ENCODE measurements around the gene PRDM4. TPM values are rescaled to one million over a fixed set of nuclear protein-coding genes. Genes with fewer than 3 reads are reported as not detected.

PRDM4 gene
- 17.1 to 21.4 TPM (median 20.1 TPM) in 5 replicates for total RNA-seq (2022; extraction: Qiagen RNA extraction; ENCODE audit: low read depth)

GRCh38 chr12:107760809-107761501 lies at the start of gene PRDM4:
Gene PRDM4, minus strand, starts transcription at chr12:107761137. Its CDS starts 622 bp downstream, at chr12:107760515.

GRCh38 chr12:107774349-107775029 lies 13.6 kb upstream of the PRDM4 start, which contains the start of gene ASCL4:
Gene ASCL4, plus strand, starts transcription at chr12:107774704. Its CDS starts 515 bp downstream, at chr12:107775219.

GRCh38 chr12:107685360-107686248 lies 75.3 kb downstream of the PRDM4 start, which contains the start of gene PWP1:
Gene PWP1, plus strand, starts transcription at chr12:107685799. Its CDS starts 101 bp downstream, at chr12:107685900.

Other genes starting within 250 kb of the PRDM4 start
- gene PWP1, start 75.3 kb downstream of the PRDM4 start, total RNA-seq (2022; extraction: Qiagen RNA extraction; ENCODE audit: low read depth): 87.0 to 101 TPM (median 92.0 TPM) in 5 replicates
- gene ASCL4, start 13.6 kb upstream of the PRDM4 start, total RNA-seq (2022; extraction: Qiagen RNA extraction; ENCODE audit: low read depth): not detected in 5 replicates

Data from A549 treated with GW870086 at 1 μM for 4 hours (cell line).